MM.1S (cell line): ENCODE data around the gene OSBP.

ENCODE experiments used
- DNase-seq: peaks from one replicate; pipeline ENCODE4 v3.0.0-alpha.2; 2015
- H2AFZ ChIP-seq: fragments of 300-600 bp; sonication (generic); 2 replicates; pipeline ENCODE4 v1.6.0; 2016; ENCODE audit warnings: antibody characterized with exemption, low read length
- H3F3A ChIP-seq: fragments of 300-600 bp; sonication (generic); 2 replicates; pipeline ENCODE4 v1.6.1; 2016; ENCODE audit warnings: mild to moderate bottlenecking, antibody characterized with exemption, low read length, moderate library complexity, mixed read lengths; ENCODE audit not compliant: insufficient read depth
- H3K27ac ChIP-seq: fragments of 300-600 bp; sonication (generic); 2 replicates; pipeline ENCODE4 v1.5.1; 2016; ENCODE audit warnings: mild to moderate bottlenecking, low read length
- H3K27me3 ChIP-seq: fragments of 300-600 bp; sonication (generic); replicated peaks from 2 replicates; pipeline ENCODE4 v1.6.0; 2016; ENCODE audit warnings: low read length; ENCODE audit not compliant: insufficient read depth
- H3K36me3 ChIP-seq: fragments of 300-600 bp; sonication (generic); replicated peaks from 2 replicates; pipeline ENCODE4 v1.6.1; 2016; ENCODE audit warnings: mild to moderate bottlenecking, low read length, mixed read lengths; ENCODE audit not compliant: insufficient read depth
- H3K4me1 ChIP-seq: fragments of 300-600 bp; sonication (generic); 2 replicates; pipeline ENCODE4 v1.6.1; 2016; ENCODE audit warnings: low read length, mixed read lengths
- H3K4me2 ChIP-seq: fragments of 300-600 bp; sonication (generic); 2 replicates; pipeline ENCODE4 v1.6.0; 2016; ENCODE audit warnings: low read depth, low read length
- H3K4me3 ChIP-seq: fragments of 300-600 bp; sonication (generic); 2 replicates; pipeline ENCODE4 v1.5.1; 2016; ENCODE audit warnings: low read length, mixed read lengths
- H3K79me2 ChIP-seq: fragments of 300-600 bp; sonication (generic); 2 replicates; pipeline ENCODE4 v1.6.1; 2016; ENCODE audit warnings: mixed run types, low read length, mixed read lengths
- H3K9ac ChIP-seq: fragments of 300-600 bp; sonication (generic); 2 replicates; pipeline ENCODE4 v1.6.1; 2016; ENCODE audit warnings: low read length, mixed read lengths
- H3K9me2 ChIP-seq: fragments of 300-600 bp; sonication (generic); replicated peaks from 2 replicates; pipeline ENCODE4 v1.6.1; 2016; ENCODE audit warnings: mild to moderate bottlenecking, low read length, mixed read lengths; ENCODE audit not compliant: insufficient read depth
- H3K9me3 ChIP-seq: fragments of 300-600 bp; sonication (generic); replicated peaks from 2 replicates; pipeline ENCODE4 v1.6.1; 2016; ENCODE audit warnings: mild to moderate bottlenecking, low read length, mixed read lengths; ENCODE audit not compliant: insufficient read depth
- H4K20me1 ChIP-seq: fragments of 300-600 bp; sonication (generic); 2 replicates; pipeline ENCODE4 v1.6.1; 2016; ENCODE audit warnings: mild to moderate bottlenecking, low read length, moderate library complexity, mixed read lengths; ENCODE audit not compliant: insufficient read depth
- CTCF ChIP-seq: fragments of 300-600 bp; sonication (generic); IDR thresholded peaks from 2 replicates; pipeline ENCODE4 v1.5.1; 2016; ENCODE audit warnings: antibody characterized with exemption, low read length, mixed read lengths
- EZH2 ChIP-seq: fragments of 300-600 bp; sonication (generic); optimal IDR thresholded peaks from 2 replicates; pipeline ENCODE3; 2017; ENCODE audit warnings: low read depth, mild to moderate bottlenecking, antibody characterized with exemption, low read length, mixed read lengths
- EZH2phosphoT487 ChIP-seq: fragments of 300-600 bp; sonication (generic); IDR thresholded peaks from 2 replicates; pipeline ENCODE4 v1.6.1; 2018; ENCODE audit warnings: antibody characterized with exemption, low read length

OSBP gene

GRCh38 chr11:59582006-59582405 is 33.6 kb downstream of the OSBP start:
- Histone ChIP-seq H3K79me2 (no peaks in the 10 kb centered on the region), H4K20me1 (no peaks in the 10 kb centered on the region), H3K4me2 (no peak overlapping the region), H3K9me3 (no peaks in the 10 kb centered on the region), H3F3A (no peaks in the 10 kb centered on the region), H3K36me3 (peaks cover 12% of the 10 kb centered on the region; the same call in 1 of the 2 replicates), H3K27me3 (no peaks in the 10 kb centered on the region), H2AFZ (no peak overlapping the region), H3K4me3 (no peak overlapping the region), H3K9me2 (no peaks in the 10 kb centered on the region), H3K27ac (no peak overlapping the region), H3K9ac (no peak overlapping the region), H3K4me1 (no peaks in the 10 kb centered on the region)
- no peak for DNase-seq
- TF ChIP-seq CTCF (no peak), EZH2 (no peak), EZH2phosphoT487 (no peak)

- Histone ChIP-seq H3K9me3 (no peaks in the 10 kb centered on the region), H3F3A (no peaks in the 10 kb centered on the region), H2AFZ (no peak overlapping the region), H3K9me2 (no peaks in the 10 kb centered on the region), H3K79me2 (no peaks in the 10 kb centered on the region), H3K27me3 (no peaks in the 10 kb centered on the region), H4K20me1 (no peaks in the 10 kb centered on the region), H3K36me3 (peaks cover 25% of the 10 kb centered on the region), H3K27ac (no peak overlapping the region), H3K4me1 (no peaks in the 10 kb centered on the region), H3K4me3 (no peak overlapping the region), H3K4me2 (no peak overlapping the region), H3K9ac (no peak overlapping the region)
- TF ChIP-seq EZH2phosphoT487 (no peak), CTCF (no peak), EZH2 (no peak)
- no peak for DNase-seq
These were observed 37.2 kb downstream of the OSBP start for GRCh38 chr11:59578369-59578768.

GRCh38 chr11:59575505-59575904 is 40.1 kb downstream of the OSBP start:
- Histone ChIP-seq H4K20me1 (no peaks in the 10 kb centered on the region), H3K4me3 (no peak overlapping the region), H3K4me1 (no peaks in the 10 kb centered on the region), H3K79me2 (no peaks in the 10 kb centered on the region), H2AFZ (no peak overlapping the region), H3K9ac (no peak overlapping the region), H3K36me3 (peaks cover 14% of the 10 kb centered on the region), H3K27me3 (no peaks in the 10 kb centered on the region), H3K4me2 (no peak overlapping the region), H3F3A (no peaks in the 10 kb centered on the region), H3K9me3 (no peaks in the 10 kb centered on the region), H3K9me2 (no peaks in the 10 kb centered on the region), H3K27ac (no peak overlapping the region)
- no peak for TF ChIP-seq EZH2phosphoT487
- no peak for TF ChIP-seq EZH2
- no peak for TF ChIP-seq CTCF
- no peak for DNase-seq
